ENCODE data around the gene MED27.

DNA sequence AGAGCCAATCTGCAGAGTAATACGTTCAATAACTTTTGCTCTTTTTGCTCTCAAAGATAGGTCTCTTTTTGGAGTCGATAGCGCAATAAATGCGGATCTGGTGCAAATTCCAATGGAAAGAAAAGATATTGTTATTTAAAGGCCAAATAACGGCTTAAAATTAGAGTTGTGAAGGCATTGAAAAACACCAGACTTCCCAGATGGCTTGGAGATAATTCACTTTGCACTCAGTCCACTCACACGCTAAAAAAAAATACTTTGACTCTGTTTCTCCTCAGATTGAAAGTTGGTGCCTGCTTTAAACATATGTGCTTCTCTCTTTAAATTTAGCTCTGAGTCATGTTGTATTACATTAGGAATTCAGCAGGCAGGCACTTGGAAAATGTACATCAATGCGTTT, 19.5 kb upstream of the MED27 start:
- TF ChIP-seq, protein P1, sequence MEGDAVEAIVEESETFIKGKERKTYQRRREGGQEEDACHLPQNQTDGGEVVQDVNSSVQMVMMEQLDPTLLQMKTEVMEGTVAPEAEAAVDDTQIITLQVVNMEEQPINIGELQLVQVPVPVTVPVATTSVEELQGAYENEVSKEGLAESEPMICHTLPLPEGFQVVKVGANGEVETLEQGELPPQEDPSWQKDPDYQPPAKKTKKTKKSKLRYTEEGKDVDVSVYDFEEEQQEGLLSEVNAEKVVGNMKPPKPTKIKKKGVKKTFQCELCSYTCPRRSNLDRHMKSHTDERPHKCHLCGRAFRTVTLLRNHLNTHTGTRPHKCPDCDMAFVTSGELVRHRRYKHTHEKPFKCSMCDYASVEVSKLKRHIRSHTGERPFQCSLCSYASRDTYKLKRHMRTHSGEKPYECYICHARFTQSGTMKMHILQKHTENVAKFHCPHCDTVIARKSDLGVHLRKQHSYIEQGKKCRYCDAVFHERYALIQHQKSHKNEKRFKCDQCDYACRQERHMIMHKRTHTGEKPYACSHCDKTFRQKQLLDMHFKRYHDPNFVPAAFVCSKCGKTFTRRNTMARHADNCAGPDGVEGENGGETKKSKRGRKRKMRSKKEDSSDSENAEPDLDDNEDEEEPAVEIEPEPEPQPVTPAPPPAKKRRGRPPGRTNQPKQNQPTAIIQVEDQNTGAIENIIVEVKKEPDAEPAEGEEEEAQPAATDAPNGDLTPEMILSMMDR (tag by site-specific recombination; IDR thresholded peaks at IDR 0.05) = no peak
- TF ChIP-seq ZNF501 (tag by site-specific recombination; IDR thresholded peaks at IDR 0.05) (no peak), ZNF157 (tag by site-specific recombination; IDR thresholded peaks at IDR 0.05) (no peak), ZNF324 (tag by site-specific recombination; IDR thresholded peaks at IDR 0.05) (no peak), ZNF529 (tag by site-specific recombination; IDR thresholded peaks at IDR 0.05; ENCODE audit: insufficient replicate concordance) (no peak), ZNF777 (tag by site-specific recombination; IDR thresholded peaks at IDR 0.05; ENCODE audit: borderline replicate concordance) (no peak), MYNN (tag by site-specific recombination; IDR thresholded peaks at IDR 0.05; ENCODE audit: borderline replicate concordance) (no peak), ZNF121 (tag by site-specific recombination; IDR thresholded peaks at IDR 0.05) (no peak), ZNF707 (tag by site-specific recombination; IDR thresholded peaks at IDR 0.05) (no peak), KLF1 (tag by site-specific recombination; IDR thresholded peaks at IDR 0.05) (no peak), ZNF624 (tag by site-specific recombination; IDR thresholded peaks at IDR 0.05) (no peak)
- TF ChIP-seq, protein P2, sequence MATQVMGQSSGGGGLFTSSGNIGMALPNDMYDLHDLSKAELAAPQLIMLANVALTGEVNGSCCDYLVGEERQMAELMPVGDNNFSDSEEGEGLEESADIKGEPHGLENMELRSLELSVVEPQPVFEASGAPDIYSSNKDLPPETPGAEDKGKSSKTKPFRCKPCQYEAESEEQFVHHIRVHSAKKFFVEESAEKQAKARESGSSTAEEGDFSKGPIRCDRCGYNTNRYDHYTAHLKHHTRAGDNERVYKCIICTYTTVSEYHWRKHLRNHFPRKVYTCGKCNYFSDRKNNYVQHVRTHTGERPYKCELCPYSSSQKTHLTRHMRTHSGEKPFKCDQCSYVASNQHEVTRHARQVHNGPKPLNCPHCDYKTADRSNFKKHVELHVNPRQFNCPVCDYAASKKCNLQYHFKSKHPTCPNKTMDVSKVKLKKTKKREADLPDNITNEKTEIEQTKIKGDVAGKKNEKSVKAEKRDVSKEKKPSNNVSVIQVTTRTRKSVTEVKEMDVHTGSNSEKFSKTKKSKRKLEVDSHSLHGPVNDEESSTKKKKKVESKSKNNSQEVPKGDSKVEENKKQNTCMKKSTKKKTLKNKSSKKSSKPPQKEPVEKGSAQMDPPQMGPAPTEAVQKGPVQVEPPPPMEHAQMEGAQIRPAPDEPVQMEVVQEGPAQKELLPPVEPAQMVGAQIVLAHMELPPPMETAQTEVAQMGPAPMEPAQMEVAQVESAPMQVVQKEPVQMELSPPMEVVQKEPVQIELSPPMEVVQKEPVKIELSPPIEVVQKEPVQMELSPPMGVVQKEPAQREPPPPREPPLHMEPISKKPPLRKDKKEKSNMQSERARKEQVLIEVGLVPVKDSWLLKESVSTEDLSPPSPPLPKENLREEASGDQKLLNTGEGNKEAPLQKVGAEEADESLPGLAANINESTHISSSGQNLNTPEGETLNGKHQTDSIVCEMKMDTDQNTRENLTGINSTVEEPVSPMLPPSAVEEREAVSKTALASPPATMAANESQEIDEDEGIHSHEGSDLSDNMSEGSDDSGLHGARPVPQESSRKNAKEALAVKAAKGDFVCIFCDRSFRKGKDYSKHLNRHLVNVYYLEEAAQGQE (tag by site-specific recombination; IDR thresholded peaks at IDR 0.05) = no peak
- TF ChIP-seq, protein P3, sequence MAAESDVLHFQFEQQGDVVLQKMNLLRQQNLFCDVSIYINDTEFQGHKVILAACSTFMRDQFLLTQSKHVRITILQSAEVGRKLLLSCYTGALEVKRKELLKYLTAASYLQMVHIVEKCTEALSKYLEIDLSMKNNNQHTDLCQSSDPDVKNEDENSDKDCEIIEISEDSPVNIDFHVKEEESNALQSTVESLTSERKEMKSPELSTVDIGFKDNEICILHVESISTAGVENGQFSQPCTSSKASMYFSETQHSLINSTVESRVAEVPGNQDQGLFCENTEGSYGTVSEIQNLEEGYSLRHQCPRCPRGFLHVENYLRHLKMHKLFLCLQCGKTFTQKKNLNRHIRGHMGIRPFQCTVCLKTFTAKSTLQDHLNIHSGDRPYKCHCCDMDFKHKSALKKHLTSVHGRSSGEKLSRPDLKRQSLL (tag by site-specific recombination; IDR thresholded peaks at IDR 0.05) = no peak

Data from HEK293 (cell line).